HG03558 (cell line): ENCODE results near the gene PDE11A.
"Not testable (repeated sequence)": the region's sequence is repeated elsewhere in the genome, so short reads cannot be mapped to it uniquely, and the experiment has no call there.

Source experiments
- ATAC-seq: cut with Tn5 transposase; IDR thresholded peaks from one replicate; pipeline ENCODE4 v1.9.1; 2021; ENCODE audit warnings: moderate number of reproducible peaks; ENCODE audit not compliant: unreplicated experiment; ENCODE audit errors: extremely low read depth

PDE11A gene

DNA sequence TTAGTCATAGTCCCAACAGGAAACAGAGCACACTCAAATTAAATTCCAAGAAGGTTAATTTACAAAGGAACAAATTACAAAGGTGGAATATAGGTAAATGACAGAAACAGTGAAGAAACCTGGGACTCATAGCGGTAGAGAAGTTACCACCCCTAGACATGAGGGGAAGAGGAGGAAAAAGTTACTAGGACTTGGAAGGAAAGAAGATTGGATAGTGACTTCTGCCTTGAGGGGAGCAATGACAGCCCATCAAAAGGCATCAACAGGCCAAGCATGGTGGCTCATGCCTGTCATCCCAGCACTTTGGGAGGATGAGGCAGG lies 2.4 kb upstream of the PDE11A start:
- no peak for ATAC-seq

DNA sequence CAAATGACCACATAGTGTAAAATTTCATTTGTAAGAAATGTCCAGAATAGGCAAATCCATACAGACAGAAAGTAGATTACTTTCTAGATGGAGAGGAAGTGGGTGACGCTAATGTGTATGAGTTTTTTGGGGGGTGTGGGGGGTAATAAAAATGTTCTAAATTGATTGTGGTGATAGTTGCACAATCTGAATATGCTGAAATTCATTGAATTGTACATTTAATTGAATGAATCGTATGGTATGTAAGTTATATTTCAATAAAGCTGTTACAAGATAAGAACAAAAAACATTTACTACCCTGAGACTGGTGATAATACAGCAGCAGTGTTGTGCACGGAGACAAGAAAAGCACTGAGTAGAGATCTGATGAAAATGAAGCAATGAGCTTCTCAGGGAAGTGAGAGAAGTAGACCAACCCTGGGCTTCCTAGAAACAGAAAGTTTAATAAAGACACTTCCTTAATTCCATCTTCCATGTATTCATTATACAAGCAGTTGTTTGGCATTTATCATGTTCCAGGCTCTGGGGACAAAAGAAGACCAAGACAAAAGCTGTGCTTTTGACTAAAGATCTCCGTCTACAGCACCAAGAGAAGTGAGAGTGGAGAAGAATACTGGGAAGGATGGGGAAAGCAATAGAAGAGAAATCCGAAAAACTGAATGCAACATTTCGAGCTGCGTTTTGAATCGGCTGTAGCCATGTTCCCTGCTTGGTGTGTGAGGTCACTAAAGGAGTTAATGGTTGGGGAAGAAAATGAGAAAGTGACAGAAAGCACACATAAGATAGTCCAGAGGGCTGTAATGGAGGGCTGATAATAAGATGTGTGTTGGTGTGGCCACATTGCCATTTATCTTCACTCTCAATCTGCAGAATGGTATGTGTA lies 1.8 kb upstream of the PDE11A start:
- ATAC-seq, result no peak

DNA sequence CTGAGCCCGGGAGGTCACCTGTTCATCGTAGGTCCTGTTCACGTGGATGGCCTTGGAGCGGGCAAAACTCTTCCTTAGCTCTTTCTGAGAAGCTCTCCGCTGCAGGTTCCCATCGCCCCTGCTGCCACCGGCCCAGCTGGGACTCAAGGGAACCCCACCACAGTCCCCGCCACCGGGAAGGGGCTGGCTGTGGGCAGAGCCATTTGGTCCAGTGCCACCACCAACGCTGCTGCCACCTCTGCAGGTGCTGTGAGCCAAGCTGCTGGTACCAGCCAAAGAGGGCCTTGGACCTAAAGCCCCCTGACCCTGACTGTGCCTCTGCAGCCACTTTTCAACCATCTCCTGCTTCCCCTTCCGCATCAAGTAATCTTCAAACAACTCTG lies 586 bp downstream of the PDE11A start:
- no peak for ATAC-seq

DNA sequence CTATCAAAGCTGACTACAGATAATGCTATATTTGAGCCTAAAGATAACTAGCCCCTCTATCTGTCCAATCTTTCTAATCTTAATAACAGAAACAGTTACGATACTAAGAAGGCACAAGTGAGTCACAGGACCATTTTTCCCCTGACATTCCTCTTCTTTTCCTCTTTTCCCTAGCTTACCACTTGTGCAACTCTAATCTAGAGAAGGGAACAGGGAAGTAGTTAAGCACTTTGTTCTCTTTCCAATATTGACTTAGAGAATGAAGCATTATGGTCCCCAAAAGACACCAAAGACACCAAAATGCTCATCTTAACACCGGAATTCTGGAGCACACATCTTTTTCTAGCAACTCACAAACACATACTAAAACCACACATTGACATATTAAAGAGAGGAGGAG lies 1.8 kb downstream of the PDE11A start:
- no peak for ATAC-seq

DNA sequence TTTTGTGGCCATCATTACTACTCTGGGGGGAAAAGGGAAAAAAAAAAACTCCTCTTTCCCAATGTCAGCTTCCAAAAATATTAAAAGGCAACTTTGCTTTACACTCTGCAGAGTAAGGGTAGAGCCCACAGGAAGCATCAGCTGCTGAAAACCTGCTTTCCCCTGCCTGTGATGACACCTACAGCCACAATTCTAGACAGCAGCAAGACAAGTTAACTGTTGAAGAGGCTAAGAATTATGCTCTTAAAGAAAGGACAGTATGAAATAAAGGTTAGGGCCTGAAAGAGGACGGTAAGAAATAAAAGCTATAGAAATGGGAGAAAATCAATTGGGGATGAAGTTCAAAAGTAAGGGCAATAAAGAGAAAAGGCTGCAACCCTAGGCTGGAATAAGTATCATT lies 3.0 kb downstream of the PDE11A start:
- no peak for ATAC-seq

DNA sequence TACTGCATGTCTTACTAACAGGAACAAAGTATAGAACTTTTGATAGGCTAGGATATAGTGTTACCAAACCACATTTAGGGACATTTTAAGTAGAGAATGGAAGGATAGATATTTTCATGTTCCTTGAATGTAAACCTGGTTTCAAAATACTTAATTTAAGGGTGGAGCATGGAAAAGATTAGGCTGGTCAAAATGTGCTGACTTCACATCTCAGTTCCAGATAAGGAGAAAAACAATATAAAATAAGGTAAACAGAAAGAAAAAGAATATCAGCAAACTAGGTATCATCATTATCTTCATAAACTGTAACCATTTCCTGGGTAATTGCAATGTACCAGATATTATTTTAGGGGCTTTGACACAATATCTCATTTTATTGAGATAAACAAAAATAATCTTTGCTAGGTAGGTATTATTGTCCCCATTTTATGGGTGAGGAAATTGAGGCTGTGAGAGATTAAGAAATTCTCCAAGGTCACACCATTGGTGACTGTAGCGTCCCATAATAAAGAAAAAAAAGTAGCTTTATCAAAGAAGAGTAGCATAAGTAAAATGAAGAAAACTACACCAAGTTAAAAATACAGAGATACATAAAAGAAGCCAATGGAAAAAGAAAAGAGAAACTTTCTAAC lies 3.6 kb downstream of the PDE11A start:
- no peak for ATAC-seq

DNA sequence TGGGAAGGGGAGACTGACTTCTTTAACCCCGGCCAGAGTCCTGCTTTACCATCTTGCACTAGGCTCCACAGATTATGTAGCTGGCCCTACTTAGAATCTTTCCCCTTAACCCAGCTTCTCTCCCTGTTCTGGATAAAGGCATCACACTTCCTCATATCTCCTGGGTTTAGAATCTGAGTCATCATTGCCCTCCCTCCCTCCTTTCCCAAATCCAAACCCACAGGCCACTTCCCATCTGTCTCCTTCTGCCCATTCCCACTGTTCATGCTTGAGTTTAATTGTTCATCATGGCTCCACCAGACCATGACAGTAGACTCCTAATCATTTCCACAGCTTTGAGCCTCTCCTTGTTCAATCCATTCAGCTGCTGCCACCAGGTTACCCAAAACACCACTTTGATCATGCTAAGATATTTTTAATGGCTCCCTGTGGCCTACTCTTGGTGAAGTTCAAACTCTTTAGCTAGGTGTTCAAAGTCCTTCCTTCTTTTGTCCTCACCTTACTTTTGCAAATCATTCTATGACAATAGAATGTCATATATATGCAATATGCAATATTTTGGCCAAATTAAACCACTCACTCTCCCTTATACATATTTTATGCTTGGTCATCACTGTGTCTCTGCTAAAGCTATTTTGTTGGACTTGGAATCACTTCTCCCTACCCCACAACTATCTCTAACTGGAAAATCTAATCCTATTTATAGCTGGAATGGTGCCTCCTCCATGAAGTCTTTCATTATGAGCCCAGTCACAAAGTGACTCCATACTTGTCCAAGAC lies 5.5 kb downstream of the PDE11A start:
- ATAC-seq, result no peak

DNA sequence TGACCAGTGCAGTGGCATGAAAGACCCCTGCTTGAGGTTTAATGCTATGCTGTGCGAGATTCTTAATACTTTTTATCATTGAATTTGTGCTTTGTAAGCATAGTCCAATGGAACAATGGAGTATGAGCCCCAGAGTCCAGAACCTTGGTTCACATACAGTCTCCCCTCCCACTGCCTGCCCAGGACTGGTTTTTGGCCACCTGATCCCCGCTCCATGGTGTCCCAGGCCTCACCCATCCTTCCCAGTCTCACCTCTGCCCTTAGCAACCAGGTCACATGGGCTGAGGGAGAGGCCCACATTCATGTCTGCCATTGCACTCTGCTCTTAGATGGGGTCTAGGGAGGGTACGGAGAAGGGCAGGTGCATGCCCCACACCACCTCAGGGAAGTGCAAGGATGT lies 6.3 kb downstream of the PDE11A start:
- ATAC-seq, result no peak

DNA sequence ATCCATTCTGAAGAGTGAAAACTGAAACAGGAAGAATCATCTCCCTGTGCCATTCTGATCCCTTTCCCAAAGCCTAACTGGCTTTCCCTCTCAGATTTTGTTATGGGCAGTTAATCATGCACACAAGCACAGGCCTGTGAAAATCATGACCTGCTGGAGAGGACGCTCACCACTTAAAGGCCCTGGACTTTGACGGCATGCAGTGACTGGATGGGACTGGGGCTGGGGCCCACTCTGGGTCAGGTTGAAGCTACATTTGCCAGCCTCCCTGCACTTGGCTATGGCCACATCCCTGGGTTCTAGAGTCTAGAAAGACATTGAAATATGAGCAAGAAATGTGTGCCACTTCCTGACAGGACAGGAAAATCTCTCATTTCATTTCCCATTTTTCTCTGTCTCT lies 12.9 kb downstream of the PDE11A start:
- no peak for ATAC-seq

DNA sequence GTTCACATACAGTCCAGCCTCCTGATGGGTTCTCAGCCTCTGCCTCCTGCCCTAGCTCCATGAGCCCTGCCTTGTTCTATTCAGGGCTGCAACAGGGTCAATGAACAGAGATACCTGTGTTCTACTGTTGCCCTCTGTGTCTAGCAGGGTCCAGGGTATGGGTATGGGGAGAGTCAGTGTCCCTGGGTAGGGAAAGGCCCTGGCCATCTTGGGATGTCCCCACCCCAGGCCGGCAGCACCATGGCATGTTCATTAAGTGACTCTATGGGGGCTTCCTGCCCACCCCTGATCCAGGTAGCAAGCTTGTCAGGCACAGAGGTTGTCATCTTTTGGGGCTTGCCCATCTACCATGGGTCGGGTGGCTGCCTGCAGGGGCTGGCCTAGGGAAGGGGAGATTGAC lies 13.5 kb downstream of the PDE11A start:
- ATAC-seq, result no peak

DNA sequence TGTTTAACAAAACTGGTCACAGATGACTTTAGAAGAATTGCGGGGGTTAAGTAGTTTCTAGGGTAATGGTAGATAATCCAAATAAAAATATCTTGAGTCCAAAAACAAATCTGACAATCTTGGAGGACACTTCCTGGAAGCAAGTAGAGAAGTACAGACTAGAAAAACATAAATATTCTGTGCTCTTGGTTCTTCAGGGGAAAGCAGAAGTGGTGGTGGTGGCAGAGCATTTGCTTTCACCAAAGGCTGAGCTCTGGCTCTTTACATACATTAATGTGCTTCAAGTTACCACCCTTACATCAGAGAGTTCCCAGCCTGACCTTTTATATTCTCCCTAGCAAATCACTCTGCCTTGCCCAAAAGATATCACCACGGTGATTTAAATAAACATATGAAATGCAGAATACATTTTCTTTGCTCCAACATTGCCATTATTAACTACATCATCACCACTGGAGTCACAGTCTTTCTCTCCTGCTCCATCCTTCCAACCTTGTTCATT lies 15.3 kb downstream of the PDE11A start:
- no peak for ATAC-seq

DNA sequence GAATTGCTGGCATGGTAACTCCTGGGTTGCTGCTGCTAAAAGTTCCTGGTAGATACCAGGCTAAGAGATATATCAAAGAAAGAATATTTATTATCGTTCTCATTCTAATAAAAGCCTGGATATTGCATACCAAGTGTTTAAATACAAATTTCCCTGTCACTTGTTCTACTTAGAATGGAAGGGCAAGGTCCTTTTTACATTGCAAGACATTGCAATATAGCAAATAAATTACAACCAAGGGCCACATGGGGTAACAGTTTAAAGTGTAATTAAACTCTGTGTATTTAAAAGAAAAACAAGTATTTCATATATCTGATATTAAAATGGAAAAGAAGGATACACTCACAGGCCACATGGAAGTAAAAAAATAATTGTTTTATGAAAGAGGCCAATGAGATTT lies 16.2 kb downstream of the PDE11A start:
- no peak for ATAC-seq

DNA sequence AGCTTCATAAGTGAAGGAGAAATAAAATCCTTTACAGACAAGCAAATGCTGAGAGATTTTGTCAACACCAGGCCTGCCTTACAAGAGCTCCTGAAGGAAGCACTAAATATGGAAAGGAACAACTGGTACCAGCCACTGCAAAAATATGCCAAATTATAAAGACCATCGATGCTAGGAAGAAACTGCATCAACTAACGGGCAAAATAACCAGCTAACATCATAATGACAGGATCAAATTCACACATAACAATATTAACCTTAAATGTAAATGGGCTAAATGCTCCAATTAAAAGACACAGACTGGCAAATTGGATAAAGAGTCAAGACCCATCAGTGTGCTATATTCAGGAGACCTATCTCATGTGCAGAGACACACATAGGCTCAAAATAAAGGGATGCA lies 21.3 kb downstream of the PDE11A start:
- ATAC-seq, result not testable (repeated sequence)

DNA sequence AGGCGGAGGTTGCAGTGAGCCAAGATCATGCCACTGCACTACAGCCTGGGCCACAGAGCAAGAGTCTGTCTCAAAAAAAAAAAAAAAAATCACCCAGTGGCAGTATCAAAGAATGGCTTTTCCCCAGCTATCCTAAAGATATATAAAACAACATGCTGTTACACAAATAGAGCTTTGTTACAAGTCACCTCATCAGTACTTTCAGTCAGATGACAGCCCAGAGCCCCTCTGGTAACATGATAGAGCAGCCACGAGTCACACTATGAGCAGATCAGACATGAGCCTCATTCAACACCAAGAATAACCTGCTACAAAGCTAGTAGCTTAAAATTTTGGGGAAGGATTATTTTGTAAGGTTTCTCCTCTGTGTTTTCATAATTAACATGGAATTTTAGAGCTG lies 25.2 kb downstream of the PDE11A start:
- no peak for ATAC-seq

DNA sequence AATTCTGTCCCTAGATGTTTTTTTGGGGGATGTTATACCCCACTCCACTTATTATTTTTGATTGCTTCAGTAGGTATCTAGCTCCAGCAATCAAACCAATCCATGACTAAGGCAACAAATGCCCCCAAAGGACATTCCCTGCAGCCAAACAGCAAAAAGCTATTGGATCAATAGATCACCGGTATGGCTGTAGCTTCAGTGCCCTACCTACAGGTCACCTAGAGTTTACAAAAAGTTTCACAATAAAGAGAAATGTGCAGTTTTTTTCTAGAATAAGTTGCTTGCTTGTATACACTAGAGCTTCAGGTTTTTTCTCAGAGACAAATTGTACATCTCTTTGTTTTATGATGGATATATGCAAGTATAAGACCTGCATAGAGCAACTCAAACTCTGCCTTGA lies 27.7 kb downstream of the PDE11A start:
- no peak for ATAC-seq

DNA sequence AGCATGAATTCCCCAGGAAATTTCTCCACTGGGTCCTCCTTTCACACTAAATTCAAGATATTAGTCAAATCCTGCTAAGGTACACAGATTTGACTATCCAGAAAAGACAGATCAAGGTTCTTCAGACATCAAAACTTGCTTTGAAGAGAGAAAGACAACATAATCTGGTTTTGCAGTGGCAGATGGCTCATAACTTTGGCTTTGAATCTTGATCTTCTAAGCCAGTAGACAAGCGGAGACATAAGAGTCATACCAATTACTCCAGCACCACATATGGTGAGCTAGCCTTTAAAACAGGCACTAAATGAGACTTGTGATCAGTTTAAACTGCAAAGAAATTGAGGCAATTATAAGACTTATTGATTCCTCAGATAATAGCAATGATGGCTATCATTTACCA lies 29.3 kb downstream of the PDE11A start:
- no peak for ATAC-seq

DNA sequence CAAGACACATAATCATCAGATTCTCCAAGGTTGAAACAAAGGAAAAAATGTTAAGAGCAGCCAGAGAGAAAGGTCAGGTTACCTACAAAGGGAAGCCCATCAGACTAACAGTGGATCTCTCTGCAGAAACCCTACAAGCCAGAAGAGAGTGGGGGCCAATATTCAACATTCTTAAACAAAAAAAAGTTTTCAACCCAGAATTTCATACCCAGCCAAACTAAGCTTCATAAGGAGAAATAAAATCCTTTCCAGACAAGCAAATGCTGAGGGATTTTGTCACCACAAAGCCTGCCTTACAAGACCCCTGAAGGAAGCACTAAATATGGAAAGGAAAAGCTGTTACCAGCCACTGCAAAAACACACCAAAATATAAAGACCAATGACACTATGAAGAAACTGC lies 39.0 kb downstream of the PDE11A start:
- ATAC-seq, result not testable (repeated sequence)

DNA sequence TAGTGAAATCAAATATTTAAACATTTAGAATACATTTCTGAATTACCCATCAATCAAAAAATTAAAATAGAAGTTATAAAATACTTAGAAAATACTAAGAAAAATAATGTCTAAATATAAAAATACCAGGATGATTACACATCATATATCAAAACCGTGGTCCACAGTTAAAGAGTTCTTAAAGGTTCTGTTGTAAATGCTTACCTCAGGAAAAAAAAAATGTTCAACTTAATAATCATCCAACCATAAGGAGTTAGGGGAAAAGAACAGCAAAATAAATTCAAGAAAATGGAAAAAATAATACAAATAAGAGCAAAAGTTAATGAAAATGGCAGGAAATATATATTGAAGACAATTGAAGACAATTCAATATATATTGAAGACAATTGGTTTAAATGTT lies 43.2 kb downstream of the PDE11A start:
- no peak for ATAC-seq

DNA sequence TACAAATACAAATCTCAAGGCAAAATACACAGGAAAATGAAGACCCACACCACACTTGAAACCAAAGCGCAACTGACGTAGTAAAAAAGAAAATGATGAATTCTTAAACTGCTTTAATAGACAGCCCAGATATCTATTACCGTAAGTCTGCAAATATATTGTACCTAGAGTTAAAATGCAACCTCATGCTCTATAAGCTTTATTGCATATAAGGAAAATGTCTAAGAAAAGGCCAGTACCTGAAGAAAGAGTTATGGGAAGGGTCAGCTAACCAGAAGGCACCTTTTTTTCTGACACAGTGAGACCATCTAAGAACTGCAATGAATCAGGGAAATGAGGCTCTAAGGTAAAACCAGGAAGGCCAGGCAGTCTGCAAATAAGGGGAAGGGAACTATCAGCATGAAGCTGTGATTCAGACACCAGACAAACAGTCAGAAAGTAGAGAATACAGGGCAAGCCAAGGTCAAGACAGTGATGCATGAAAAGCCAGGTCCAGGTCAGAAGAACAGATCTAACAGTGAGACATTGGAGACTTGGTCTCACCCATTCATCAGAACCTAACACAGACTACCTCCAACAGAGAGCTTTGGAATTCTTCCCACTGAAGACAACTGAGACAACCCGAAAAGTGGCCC lies 46.9 kb downstream of the PDE11A start:
- no peak for ATAC-seq

DNA sequence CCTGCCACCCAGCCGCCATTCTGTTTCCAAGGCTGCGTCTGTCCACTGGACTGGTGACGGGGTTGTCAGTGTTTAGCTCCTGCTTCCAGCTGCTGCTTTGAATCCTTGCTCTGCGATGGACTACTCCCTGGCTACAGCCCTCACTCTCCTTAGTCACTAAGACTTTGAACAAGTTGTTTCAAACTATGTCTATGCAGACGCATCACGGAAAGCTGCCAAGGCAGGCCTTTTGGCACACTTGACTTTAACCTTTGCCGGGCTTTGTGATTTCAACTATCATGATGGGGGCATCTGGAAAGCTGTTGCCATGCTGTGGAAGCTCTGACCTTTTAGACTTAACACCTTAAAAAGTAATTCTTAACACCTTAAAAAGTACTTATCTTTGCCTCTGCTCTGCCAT lies 54.4 kb downstream of the PDE11A start:
- no peak for ATAC-seq

DNA sequence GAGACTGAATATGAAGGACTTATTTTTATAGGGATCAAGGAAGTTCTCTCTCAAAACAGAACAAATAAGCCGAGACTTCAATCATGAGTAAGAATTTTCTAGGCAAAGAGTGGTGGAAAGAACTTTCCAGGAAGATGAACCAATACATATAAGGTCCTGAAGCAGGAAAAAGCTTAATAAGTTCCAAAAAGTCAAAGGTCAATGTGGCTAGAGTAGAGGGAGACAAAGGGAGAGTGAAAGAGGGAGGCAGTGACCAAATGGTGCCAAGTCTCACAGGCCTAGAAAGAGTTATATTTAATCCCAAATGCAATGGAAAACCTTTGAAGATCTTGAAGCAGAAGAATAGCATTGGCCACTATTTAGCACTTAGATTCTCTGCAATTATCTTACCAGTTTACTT lies 56.0 kb downstream of the PDE11A start:
- no peak for ATAC-seq
